NB4 (cell line): Measurements from ENCODE around the gene MFSD6.

Experiments
- MYC ChIP-seq: IDR thresholded peaks from 2 replicates; pipeline ENCODE4 v1.6.1; 2011; ENCODE audit warnings: low read depth, low read length
- POLR2A ChIP-seq: IDR thresholded peaks from 2 replicates; pipeline ENCODE4 v1.6.1; 2011; ENCODE audit warnings: mild to moderate bottlenecking; ENCODE audit not compliant: insufficient read length; ENCODE audit errors: extremely low read depth
- TF ChIP-seq, protein P1 (sequence below): IDR thresholded peaks from one replicate; pipeline ENCODE4 v1.5.1; 2012; ENCODE audit warnings: low read depth, low read length
- TF ChIP-seq, protein P2 (sequence below): IDR thresholded peaks from 2 replicates; pipeline ENCODE4 v1.6.1; 2011; ENCODE audit warnings: low read depth, low read length

DNA sequence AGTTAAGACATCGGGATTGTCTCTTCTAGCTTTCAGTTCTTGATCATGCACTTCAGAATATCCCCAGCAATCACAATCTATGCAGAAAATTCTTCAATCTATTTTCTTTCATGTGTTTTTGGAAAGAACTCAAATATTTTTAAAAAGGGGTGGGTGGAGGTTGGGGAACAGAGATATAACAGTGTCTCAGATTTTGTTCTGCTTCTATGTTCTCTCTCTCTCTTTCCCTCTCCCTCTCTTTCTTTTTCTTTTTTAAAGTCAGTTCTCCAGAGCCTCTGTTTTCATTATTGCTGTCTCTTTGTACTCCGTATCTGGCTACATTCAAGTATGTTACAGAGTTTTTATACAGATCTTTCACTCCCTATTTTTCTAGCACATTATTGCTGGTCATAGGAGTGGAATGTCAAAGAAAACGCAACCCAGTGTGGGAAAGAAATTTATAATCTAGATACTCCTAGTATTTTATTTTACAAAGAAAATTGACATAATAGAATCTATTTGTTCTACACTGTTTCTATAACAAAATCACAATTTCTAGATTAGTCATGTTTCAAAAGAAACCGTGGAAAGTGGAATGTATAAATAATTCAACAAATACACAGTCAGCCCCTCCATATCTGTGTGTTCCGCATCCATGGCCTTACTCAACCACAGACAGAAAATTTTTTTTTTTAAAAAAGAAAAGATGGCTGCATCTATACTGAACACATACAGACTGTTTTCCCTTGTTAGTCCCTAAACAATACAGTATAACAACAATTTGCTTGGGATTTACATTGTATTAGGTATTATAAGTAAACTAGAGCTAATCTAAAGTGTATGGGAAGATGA, 137.6 kb downstream of the MFSD6 start:
- TF ChIP-seq POLR2A (no peak), MYC (no peak)
- TF ChIP-seq, protein P1, sequence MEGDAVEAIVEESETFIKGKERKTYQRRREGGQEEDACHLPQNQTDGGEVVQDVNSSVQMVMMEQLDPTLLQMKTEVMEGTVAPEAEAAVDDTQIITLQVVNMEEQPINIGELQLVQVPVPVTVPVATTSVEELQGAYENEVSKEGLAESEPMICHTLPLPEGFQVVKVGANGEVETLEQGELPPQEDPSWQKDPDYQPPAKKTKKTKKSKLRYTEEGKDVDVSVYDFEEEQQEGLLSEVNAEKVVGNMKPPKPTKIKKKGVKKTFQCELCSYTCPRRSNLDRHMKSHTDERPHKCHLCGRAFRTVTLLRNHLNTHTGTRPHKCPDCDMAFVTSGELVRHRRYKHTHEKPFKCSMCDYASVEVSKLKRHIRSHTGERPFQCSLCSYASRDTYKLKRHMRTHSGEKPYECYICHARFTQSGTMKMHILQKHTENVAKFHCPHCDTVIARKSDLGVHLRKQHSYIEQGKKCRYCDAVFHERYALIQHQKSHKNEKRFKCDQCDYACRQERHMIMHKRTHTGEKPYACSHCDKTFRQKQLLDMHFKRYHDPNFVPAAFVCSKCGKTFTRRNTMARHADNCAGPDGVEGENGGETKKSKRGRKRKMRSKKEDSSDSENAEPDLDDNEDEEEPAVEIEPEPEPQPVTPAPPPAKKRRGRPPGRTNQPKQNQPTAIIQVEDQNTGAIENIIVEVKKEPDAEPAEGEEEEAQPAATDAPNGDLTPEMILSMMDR = no peak
- TF ChIP-seq, protein P2, sequence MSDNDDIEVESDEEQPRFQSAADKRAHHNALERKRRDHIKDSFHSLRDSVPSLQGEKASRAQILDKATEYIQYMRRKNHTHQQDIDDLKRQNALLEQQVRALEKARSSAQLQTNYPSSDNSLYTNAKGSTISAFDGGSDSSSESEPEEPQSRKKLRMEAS = no peak
